Stimulated activated CD8-positive, alpha-beta memory T cell treated with anti-CD3 and anti-CD28 coated beads, Interleukin-7, amount 100 ng/mL, for 48 hours (primary cell): ENCODE measurements around the gene RAB11FIP3.
"Not testable (repeated sequence)": the region's sequence is repeated elsewhere in the genome, so short reads cannot be mapped to it uniquely, and the experiment has no call there.

Experiments used
- DNase-seq, 2 donors: peaks; one replicate each; pipeline ENCODE4 v3.0.0-alpha.2; 2020; ENCODE audit warnings: low read depth in 1 of 2; ENCODE audit errors: extremely low read depth in 1 of 2

Gene RAB11FIP3

DNA sequence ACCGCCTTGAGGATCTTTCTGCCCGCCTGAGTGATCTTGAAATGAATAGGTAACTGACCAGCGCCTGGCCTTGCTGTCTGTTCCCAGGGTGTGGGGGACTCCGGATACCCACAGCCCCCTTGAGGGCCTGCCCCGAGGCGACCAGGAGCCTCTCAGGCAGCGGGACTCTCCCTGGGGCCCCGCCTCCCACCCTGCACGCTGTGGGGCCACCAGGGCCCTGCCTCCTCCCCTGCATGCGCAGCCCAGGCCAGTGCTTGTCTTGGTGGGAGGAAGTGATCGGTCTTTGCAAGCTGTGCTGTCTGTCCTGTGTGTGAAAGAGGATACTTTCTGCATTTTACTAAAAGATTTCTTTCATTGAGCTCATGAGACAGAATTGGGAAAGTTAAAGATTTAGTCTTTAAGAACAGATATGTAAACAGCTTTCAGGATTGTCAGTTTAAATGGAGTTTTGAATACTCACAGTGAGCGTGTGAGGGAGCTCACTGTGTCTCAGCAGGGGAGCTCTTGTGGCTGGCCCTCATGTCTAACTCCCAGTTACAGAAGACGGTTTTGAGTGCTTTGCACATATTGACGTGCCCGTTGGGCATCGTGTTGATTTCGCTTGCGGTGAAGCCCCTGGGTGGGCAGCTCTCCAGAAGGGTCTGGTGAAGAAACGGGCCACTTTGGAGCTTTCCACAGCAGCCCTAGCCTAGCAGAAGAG lies 65.9 kb downstream of the RAB11FIP3 start:
- DNase-seq = no peak

- DNase-seq = no peak
These were observed 66.9 kb downstream of the RAB11FIP3 start for GRCh38 chr16:492211-492875.

- not testable (repeated sequence) for DNase-seq
These were observed 69.2 kb downstream of the RAB11FIP3 start for GRCh38 chr16:494676-495075.

- DNase-seq = no peak
These were observed 69.8 kb downstream of the RAB11FIP3 start for GRCh38 chr16:495127-495748.

DNA sequence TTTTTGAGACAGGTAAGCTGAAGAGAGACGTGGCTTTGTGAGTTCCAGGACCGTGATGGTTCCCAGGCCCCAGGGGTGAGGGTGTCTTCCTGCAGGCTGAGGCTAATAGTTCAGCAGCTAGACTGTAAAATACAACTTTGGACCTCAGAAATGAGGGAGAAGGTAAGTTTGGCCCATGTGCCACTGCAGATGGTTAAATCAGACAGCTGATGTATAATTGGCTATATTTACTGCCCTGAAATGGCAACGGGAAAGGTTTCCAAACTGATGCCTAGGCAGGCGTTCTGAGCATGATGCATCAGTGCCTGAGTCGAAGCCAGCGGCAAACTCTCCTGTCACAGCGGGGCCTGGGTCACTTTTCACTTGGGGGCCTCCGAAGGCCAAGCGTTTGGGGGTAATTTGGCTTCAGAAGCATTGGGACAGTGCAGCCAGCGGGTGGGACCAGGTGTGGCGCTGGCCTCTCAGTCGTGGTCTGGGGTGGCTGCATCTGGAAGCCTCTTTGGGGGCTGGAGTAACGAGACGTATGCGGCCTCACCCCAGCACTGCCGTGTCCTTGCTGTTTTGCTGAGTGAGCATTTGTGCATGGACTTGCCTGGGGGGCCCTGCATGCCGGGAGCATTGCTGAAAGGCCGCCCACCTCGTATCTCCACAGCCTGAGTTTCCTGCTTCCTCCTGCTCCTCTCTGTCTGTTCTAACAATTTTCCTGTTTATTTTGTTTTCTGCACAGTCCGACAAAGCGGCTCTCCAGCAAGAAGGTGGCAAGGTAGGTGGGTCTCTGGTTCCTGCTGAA lies 70.8 kb downstream of the RAB11FIP3 start:
- no peak for DNase-seq

DNA sequence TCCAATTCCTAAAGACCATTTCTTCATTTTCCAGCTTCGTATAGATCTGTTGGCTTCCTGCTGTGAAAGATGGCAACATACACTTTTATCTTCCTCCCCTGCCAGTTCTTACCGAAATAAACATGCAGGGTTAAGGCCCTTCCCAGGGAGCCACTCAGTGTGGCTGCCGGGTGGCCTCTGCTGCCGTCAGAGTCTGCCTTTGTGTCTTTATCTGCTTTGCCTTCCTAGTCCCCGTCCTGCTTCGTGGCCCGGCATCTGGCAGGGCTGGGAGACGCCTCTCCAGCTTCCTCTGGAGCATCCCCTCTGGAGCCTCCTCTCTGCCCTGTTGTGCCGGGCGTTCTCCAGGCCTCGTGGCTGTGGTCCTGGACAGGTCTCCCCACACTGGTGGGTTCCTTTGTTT lies 71.8 kb downstream of the RAB11FIP3 start:
- DNase-seq = no peak

GRCh38 chr16:499924-500323 lies 74.5 kb downstream of the RAB11FIP3 start:
- no peak for DNase-seq

- no peak for DNase-seq
These were observed 75.3 kb downstream of the RAB11FIP3 start for GRCh38 chr16:500709-501108.

DNA sequence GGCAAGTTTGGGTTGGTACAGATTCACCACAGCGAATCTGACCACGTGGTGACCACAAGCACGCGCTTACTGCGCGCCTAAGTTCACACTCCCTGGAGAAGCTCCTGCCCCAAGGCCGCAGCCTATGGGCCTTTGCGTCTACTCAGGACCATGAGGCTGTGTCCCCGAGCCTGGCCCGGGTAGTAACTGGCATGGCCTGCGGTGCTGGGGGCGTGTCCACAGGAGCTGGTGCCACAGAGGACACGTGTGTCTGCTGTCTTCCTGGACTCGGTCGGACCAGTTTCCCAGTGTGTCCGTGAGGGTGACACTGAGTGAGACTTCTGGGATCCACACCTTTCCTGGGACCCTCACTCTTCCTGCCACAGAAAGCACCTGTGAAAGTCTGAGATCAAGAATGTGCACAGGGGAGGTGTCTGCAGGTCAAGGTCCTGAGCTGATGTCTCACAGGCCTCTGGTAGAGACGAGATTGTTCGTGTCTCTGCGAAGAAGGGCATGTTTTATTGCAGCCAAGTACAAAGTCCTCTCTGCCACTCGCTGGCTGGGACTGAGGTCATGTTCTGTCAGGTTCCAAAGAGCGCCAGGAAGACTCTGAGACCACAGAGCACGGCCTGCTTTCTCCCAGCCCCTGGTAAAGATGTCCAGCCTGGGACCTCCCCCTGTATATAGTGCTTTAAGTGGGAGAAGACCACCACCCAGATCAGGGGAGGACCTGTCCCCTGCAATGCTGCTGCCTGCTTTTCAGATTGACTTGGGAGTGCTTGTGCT lies 76.9 kb downstream of the RAB11FIP3 start:
- no peak for DNase-seq

DNA sequence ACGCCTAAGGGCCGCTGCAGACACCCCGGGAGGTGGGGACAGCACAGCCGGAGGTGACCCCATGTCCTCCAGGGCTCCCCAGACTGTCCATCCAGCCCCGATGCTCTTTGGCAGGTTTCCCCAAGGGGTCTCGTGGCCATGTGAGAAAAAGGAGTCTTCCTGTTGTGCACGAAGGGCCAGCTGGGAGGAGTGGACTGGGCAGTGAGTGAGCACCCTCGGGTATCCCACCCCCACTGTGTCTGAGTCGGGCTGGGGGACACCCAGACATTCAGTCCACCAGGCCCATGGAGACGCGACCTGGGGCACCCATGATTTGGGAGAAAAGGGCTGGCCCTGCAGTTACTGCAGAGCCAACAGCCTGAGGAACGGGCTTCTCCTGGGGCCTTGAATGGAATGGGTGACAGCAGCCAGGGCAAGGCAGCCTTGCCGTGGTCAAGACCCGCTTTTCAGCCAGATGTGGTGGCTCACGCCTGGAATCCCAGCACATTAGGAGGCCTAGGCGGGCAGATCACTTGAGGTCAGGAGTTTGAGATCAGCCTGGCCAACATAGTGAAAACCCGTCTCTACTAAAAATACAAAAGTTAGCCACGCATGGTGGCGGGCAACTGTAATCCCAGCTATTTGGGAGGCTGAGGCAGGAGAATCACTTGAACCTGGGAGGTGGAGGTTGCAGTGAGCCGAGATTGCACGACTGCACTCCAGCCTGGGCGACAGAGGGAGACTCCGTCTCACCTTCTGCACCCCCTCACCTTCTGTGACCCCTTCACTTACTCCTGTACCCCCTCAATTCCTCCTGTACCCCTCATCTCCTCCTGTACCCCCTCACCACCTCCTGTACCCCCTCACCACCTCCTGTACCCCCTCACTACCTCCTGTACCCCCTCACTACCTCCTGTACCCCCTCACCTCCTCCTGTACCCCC lies 78.0 kb downstream of the RAB11FIP3 start:
- DNase-seq = no peak

DNA sequence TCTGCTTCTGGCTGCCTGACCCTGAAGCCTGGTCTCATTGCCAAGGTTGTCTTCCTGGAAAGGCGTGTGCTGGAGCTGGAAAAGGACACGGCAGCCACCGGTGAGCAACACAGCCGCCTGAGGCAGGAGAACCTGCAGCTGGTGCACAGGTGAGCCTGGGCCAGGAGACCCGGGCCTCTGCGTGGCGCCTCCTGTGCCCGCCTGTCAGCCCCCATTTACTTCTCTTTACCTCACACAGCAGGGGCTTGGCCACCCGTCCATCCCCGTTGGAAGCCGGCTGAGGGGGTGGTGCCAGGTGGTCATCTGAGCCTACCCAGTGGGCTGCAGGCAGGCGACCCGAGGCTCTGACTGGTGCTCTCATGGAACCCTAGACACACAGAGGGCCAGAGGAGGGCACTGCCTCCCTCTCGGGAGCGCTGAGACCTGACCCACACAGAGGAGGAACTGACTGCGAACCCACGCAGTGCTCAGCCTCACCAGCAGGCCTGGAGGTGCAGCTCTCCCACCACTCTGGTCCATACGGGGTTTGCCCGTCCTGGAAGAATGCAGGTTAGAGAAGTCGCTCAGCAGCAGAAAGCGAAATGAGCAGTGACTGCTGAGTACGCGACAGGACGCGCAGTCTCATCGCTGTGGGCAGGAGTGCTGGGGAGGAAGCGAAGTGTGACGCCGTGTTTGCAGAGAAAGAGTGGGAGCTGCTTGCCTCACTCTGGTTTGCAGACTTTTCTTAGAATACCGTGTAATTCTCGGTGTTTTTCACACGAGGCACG lies 80.2 kb downstream of the RAB11FIP3 start:
- no peak for DNase-seq

- no peak for DNase-seq
These were observed 80.7 kb downstream of the RAB11FIP3 start for GRCh38 chr16:506246-506546.

DNA sequence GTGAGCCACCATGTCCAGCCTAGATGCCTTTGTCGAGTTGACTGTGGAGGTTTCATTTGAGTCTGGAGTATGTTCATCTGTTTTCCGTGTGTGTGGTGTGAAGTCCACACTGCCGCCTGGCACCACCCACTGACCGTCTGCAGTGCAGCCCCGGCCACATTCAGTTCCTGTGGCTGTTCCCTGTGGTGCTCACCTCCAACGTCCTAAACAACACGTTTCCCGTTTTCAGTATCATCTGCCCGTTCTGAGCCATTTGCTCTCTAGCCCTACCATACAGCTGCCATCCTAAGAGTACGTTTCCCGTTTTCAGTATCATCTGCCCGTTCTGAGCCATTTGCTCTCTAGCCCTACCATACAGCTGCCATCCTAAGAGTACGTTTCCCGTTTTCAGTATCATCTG lies 82.1 kb downstream of the RAB11FIP3 start:
- DNase-seq = not testable (repeated sequence)

- no peak for DNase-seq
These were observed 82.5 kb downstream of the RAB11FIP3 start for GRCh38 chr16:507996-508395.

DNA sequence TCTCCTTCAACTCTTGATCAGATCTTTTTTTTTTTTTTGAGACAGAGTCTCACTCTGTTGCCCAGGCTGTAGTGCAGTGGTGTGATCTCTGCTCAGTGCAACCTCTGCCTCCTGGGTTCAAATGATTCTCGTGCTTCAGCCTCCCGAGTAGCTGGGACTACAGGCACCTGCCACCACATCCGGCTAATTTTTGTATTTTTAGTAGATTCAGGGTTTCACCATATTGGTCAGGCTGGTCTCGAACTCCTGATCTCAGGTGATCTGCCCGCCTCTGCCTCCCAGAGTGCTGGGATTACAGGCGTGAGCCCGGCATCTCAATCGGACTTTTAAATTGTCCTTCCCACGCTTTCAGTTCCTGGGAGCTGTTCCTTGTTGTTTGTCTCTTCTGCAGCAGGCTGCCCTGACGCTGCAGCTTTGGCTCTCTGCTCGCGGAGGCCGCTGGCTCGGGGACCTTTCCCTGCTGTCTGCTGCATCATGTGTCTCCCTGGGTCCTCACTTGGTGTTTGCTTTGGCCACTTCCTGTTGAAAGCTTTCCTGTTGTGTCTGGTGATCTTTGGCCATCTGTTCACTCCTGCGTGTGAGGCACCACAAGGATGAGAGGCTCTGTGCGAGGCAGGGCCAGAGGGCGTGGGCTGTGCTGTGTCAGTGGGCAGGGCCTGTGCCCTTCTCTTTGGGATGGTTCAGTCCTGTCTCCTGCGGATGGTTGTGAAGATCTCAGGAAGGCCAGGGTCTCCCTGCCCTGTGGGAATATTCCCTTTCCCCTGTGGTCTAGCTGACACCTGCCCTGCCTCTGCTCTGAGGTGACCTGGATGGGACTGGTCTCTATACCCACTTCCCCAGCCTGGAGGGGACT lies 83.7 kb downstream of the RAB11FIP3 start:
- no peak for DNase-seq

DNA sequence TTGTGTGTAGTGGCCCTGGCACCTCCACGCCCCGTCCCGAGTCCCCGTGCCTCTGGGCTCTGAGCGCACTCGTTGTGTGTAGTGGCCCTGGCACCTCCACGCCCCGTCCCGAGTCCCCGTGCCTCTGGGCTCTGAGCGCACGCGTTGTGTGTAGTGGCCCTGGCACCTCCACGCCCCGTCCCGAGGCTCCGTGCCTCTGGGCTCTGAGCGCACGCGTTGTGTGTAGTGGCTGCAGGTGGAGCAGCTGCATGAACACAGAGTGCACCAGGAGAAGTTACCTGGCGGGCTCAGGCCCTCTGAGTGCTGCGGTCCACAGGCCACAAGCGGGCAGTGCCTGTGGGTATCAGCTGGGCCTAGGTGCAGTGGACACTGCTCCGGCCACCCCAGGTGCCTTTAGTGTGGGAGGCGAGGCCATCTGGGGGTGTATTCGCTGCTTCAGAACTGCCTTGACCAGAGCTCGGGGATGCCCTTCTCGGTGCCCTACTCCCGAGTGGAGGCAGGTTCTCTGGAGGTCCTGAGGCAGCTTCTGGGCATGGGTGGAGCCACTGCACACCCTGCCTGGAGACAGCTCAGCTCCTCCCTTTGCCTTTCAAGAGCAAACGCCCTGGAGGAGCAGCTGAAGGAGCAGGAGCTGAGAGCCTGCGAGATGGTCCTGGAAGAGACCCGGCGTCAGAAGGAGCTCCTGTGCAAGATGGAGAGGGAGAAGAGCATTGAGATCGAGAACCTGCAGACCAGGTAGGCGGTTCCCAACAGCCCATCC lies 84.8 kb downstream of the RAB11FIP3 start:
- no peak for DNase-seq

- no peak for DNase-seq
These were observed 87.4 kb downstream of the RAB11FIP3 start for GRCh38 chr16:512802-513201.
